ENCODE data around the gene AKAP9.

AKAP9 gene

DNA sequence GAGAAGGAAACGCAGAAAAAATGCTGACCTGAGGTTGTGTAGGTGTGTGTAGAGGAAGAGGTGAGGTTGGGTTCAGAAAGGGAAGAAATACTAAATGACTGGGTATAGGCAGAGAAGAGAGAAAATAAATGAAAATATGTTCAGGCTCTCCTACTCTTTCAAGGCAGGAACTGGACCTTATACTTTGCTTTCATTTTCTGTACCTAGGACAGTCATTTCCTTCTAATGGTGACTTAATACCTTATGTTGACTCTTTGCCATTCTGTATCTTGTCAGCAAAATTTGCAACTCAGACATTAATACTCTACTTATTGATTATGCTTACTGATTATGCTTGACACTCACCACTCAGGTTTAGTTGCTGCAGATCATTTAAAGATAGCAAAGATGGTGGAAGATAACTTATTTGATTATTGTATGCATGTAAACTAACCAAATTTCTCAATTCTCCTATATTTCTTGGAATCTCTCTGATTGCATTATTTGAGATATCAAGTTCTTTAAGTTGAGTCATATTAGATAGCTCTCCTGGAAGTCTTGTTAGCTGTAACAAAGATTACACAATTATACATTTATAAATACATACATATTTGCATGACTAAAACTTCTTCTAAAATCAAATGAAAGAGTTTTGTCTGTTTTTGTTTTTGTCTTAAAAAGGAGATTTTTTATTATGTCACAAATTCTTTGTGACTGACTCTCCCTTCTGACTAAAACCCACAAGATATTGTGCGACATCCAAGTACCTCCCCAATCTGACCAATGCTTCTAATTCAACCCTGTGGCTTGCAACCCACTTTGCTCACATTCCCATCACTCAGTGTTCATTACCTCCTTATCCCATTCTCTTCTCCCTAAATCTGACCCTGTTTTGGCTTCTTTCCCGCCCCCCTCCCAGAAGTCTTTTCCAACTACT lies 218.3 kb downstream of the AKAP9 start:
- no peak overlapping the region for H3K4me3 ChIP-seq (ENCODE audit: low read length)
- TF ChIP-seq, protein P1, sequence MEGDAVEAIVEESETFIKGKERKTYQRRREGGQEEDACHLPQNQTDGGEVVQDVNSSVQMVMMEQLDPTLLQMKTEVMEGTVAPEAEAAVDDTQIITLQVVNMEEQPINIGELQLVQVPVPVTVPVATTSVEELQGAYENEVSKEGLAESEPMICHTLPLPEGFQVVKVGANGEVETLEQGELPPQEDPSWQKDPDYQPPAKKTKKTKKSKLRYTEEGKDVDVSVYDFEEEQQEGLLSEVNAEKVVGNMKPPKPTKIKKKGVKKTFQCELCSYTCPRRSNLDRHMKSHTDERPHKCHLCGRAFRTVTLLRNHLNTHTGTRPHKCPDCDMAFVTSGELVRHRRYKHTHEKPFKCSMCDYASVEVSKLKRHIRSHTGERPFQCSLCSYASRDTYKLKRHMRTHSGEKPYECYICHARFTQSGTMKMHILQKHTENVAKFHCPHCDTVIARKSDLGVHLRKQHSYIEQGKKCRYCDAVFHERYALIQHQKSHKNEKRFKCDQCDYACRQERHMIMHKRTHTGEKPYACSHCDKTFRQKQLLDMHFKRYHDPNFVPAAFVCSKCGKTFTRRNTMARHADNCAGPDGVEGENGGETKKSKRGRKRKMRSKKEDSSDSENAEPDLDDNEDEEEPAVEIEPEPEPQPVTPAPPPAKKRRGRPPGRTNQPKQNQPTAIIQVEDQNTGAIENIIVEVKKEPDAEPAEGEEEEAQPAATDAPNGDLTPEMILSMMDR (conservative IDR thresholded peaks at IDR 0.05; ENCODE audit: low read length), result no peak
- peak; percentile 93 for DNase-seq (ENCODE audit: low read depth)

Data from AG10803 (cell line).